HG02970 (cell line): ENCODE results near the gene ARID1B.

Source experiments
- ATAC-seq: cut with Tn5 transposase; IDR thresholded peaks from one replicate; pipeline ENCODE4 v1.9.1; 2021; ENCODE audit warnings: mild to moderate bottlenecking, moderate library complexity, moderate number of reproducible peaks; ENCODE audit not compliant: unreplicated experiment, low FRiP score

The ARID1B gene

DNA sequence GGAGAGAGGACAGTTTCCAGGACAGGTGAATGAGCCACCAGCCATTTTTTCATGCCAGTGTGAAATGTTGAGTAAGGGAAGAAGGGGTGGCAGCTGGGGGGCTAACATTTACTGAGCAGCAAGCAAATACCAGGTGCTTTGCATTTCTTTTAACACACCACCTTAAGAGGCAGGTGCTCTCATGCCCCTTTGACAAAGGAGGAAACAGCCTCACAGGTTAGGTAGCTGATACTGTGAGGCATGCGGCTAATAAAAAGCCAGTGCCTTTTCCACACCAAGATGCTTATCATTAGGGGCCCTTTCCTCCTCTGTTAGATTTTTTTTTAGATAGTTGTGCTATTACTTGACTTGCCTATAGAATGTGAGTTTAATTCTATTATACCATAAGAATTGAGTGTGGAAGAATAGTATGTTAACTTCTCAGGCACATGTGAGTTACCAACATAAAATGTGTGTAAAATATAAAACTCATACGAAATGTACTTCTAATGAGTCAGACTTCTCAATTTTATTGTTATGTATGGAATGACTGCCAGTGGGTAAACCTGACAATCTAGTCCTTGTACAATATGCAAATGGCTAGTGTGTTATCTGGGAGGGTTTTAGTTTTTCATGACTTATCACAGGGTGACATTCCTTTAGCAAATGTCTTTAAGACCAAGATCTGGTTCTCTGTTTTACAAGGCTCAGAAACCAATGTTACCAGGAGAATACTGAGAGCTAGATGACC is 286.2 kb downstream of the ARID1B start:
- ATAC-seq = no peak

DNA sequence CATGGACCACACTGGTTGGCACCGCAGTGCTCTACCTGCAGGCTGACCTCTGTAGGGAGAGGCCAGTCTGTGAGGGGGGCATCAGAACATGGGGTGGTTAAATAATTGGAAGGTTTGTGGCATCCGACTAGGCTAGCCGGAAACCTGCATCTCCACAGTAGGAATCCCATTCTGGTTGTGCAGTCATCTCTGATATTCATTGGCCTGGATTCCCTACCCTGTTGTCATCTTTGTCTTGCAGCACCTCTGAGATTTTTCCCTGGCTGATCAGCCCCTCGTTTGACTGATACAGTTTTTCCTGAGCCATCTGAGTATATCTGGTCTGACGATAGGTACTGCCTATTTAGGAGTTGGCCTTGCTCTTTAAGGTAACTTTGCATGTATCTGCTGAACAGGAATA is 286.7 kb downstream of the ARID1B start:
- ATAC-seq = no peak

DNA sequence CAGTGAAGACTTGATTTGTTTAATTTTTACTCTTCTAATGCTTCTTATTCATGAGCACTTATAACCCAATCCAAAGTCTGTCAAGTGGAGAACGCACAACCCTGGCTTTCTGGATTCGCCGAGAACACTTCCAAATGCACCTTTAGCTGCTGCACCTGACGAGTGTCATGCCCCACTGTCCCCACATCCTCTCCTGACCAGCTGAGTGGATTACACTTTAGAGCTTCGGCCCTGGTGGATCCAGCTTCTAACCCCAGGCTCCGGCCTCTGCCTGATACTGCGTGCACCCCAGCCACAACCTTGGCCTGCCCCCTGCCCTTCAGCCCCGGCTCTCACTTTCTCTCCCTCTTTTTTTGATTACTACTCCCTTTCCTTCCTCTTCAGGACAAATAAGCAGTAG is 287.3 kb downstream of the ARID1B start:
- ATAC-seq = no peak

DNA sequence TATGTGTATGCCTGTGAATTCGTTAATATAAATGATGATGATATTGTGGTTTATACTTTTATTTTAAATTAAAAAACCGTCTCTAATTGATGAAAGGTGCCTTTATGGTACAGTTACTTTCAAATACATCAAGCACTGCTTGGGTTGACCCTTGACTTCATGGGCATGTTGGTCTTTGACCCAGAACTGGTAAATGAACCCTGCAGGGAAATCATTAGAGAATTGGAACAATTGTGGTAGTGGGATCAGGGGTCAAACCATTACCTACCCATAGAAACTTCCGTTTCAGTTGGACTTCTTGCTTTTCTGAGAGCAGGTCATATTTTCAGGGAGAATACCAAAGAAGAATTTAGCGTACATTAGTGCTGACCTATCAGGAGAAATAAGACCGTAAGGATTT is 288.2 kb downstream of the ARID1B start:
- ATAC-seq = no peak

DNA sequence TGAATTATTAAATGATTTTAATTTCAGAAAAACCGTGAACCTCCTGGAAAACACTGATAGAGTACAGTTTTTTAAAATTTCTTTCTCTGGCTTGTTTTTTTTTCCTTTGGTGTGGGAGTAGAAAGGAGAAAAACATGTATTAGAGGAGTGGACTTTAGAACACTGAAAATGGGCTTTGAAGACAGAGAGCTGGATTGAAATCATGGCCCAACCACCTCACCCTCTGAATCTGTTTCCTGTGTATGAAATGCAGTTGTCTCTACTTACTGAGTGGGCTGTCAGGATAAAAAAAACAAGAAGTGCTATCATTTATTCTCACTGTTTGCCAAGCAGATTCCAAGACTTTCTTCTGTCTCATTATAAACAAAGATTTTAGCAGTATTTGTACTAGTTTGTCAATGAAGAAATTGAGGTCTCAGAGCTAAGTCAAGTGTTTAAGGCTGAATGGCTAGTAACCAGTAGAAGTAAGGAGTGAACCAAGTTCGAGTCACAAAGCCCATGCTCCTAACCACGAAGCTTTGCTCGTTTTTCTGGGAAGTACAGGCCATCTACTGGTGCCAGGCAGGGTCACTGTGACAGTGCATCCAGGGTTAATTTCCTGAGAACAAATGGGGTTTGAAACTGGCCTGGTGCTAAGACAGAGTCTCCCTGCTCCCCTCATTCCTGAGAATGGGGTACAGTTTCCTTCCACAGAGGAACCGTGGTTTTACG is 289.8 kb downstream of the ARID1B start:
- no peak for ATAC-seq

DNA sequence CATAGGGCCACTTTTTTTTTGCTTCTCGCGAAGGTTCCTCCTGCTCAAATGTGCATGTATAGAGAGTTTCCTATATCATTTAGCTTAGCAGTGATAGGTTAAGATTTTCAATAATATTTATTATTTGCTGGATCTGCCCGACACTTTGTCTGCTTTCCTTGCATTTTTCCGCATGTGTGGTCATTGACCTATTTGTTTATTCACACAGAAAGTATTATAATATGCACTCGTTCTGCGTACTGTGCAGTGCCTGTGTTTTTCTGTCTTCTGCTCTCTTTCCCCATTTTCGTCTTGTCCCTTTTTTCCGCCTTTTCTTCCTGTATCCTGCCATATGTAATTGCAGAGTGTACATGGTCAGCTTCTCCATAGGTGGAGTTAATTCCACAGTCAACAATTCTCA is 290.3 kb downstream of the ARID1B start:
- ATAC-seq = no peak

DNA sequence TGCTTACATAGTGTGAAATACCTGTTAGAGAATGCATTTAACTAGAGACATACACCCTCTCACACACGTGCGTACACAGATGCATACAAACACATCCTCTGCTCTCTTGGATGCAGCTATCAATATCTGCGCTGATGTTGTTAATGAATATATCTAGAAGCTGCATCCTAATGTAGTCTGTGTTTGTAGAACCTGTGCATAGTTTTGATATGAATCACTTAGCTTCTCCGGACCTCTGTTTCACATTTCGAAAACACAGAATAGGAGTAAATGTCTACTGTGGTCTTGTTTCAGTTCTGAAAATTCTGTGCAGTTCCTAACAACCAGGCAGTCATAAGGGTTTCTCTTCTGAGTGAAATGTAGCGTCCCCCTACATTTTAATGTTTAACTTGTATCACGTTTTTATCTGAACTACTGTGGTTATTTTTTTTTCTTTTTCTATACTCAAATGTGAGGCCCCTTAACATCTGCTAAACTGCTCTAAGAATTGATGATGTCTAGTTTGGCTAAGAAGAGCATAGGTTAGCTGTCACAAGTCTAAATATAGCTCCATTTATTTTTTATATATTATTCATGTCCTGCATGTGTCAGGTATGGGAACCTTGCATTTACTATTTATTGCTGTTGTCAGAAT is 291.6 kb downstream of the ARID1B start:
- ATAC-seq = peak; percentile 98

DNA sequence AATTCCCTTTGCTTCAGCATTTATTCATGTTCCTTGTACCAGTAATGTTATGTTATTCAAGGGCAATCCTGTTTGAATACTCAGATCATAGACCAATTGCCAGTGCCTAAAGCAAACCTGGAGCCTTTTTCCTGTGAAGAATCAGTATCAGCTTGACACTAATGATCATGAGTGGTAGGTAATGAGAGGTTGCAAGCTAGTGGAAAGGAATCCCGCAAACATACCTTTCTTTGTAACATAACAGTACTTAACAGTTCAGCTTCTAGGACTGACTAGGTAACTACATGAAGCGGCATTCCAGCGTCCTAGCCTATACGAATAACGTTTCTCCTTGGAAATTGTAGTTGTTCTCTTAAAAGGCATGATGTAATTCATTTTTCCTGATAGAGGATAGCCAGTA is 292.4 kb downstream of the ARID1B start:
- no peak for ATAC-seq

DNA sequence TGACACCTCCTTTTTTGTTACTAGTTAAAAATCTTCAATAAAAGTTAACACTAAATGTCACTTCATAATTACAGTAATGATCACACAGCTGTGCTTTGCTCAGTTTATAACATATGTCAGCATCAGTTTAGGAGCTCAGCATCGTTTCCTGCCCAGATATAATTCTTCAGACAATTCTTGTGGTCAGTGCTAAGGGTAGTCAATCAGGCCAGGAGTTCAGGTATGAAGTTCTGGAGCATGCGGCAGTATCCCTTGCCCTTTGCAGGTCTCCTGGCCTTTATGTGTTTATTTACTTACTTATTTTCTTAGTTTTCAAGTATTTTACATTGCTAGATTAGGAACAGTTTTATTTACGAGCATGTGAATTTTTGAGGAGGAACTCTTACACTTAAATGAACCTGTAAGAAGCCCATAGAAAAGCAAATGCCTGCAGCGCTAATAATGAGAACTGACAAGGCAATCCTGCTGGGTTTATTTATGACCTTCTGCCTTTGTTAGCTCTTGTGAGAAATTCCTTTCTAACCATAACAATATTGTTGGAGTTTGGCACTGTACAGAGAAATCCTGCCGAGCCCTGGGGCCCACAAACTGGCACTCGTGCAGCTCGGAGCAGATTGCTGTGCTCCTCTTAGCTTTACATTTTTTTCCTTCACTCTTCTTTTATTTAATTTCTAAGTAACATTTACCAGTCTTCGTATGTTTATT is 293.4 kb downstream of the ARID1B start:
- ATAC-seq = no peak

DNA sequence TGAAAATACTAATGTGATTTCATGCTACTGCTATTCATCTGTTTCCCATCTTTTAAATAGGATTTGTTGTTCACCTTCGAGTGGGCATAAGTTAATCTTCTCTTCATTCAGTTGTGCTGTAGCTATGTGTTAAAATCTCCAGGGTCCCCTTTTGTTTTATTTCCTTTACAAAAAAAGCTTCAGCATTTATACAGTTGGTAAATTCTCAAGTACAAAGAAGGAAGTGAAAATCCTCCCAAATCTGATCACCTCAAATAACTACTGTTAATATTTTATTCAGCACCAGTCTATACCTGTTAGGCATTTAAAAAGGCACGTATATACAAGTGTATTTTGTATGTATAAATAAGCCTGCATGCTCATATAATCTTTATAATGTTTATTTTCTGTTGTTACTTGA is 294.9 kb downstream of the ARID1B start:
- ATAC-seq = no peak

DNA sequence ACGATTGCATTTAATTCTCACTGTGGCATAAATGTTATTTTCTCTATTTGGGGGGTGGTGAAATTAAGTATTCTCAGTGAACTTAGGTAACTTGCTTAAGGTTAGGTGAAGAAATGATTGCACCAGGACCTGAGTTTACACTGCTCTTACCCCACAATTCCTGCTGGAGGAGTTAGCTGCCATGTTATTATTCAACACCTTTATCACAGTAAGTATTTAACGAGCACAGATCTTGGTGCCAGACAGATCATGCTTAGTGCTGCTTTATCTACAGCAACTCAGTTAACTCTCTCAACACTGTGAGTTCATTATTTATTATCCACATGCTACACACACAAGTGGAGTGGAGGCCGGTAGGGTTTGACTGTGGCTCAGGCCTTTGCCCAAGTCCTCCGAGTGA is 296.4 kb downstream of the ARID1B start:
- ATAC-seq = no peak

DNA sequence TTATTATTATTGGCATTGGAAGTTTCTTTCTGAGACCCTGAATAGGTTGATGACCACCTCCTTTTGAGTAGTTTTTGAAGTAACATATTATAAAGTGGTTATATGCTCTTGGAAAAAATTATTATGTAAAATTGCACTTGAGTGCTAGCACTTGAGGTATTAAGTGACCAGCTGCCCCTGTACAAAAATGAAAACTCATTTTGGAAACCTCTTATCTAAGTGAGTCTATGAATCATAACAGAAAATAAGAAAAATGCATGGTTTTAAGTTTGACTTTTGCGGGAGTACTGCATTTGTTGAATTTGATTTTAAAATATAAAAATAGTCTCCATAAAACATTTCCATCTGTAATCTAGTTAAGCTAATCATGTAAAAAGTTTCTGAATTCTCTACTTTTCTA is 297.8 kb downstream of the ARID1B start:
- ATAC-seq = no peak

DNA sequence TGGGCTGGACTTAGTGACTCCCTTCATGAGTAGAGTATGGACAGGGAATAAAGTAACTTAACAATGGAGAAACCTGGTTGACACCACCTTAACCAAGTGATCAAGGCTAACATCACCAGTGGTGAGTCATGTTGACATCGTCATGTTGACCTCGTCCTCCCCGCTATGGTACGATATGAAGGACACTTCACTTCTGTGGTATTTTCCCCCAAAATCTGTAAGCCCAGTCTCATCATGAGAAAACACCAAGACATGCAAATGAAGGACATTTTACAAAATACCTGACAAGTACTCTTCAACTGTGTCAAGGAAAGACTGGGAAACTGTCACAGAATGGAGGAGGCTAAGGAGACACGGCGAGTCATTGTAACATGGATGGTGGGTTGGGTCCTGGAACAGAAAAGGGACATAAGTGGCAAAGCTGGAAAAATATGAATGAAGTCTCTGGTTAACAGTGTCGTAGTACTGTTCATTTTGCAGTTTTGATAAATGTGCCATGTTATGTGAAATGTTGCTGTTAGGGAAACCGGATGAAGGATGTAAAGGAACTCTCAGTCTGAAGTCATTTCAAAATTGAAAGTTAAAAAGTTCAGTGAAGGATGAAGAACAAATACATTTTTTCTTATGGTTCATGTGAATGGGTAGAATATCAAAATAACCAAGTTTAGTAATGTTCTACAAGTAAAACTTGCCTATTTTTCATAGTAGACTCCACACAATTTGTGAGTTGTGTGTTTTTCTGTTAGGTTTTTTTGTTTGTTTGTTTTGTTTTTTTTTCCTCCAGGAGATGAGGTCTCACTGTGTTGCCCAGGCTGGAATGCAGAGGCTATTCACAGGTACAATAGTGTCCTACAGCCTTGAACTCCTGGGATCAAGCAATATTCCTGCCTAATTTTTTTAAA is 298.6 kb downstream of the ARID1B start:
- peak; percentile 80 for ATAC-seq

DNA sequence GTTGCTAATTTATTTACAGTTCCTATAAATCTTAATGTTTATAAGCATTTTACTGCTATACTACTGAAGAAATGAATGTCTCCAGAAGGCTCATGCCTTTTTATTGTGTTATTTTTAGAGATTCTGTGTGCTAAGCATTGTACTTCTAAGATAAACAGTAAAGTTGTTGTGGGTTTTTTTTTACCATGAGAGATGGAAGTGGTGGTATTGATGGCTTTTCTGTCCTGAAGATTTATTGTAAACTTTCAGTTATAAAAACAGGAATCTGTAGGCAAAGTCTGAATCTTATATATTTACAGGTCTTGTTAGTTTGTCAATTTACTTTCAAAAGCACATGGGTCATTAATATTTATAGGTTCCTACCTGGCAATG is 299.3 kb downstream of the ARID1B start:
- ATAC-seq = no peak

DNA sequence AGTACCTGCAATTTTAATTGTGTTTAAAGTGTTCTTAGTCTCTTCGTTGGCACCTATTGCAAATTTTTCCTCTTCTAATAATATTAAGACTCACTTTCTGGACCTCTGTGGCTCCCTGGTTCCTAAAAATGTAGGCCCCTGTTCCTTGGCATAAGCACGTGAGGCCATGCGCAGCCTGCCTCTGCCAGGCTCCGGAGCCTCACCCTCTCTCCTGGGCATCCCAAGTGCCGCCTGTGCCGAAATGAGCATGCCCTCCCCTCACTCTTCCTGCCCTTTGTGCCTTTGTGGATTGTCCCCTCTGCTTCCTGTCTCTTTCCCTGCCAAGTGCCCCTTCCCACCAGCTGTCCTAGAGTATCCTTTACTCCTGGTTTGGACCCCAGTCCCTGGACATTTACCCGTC is 300.1 kb downstream of the ARID1B start:
- ATAC-seq = no peak

DNA sequence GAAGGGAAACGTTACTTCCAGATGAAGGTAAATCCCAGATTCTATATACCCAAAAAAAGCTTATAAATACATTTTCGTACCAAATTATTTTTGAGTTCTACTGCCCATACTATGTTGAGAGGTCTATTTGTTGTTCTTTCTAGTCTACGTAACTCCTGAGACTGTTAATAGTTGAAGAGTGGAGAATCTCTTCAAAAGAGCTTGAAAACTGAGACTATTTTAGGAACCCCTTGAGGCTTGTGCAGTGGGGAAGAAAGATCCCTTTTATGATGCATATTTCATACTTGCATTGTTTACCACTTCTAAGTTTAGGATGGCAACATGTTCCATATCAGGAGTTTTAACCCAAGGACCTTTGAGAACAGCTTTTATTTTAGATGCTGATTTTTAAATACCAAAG is 301.1 kb downstream of the ARID1B start:
- no peak for ATAC-seq

DNA sequence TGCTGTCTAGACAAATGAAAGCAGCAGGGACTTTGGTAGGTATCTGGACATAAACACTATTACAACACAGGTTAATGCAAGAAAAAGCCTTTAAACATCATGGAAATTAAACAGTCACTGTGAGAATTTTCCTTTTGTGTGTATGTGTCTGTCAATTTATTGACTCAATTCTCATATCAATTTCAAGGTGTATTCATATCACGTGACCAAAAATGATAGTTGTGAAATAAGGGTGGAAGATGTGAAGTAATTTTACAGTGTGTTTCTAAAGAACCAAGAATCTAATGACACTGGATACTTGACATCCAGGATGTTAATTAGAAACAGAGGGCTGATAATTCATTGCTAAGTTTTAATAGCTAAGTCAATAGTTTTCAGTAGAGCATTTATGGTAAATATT is 302.1 kb downstream of the ARID1B start:
- ATAC-seq = no peak

DNA sequence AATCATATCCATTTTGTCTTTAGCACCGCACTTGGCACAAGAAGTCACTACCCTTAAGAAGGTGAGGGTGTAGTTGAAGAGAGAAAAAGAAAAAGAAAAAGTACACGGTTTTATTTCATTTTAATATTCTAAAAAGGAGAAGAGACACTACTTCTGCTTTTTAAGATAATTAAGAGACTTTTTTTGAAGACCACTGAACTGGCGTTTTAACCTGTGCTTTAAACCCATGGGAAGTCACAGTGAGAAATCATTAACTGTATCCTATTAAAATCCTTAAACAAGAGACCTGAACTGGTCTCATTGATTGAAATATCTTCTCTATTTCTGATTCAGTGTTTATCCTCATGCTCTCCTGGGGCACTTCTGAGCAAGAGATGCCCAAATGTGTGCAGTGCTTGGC is 302.6 kb downstream of the ARID1B start:
- ATAC-seq = no peak

DNA sequence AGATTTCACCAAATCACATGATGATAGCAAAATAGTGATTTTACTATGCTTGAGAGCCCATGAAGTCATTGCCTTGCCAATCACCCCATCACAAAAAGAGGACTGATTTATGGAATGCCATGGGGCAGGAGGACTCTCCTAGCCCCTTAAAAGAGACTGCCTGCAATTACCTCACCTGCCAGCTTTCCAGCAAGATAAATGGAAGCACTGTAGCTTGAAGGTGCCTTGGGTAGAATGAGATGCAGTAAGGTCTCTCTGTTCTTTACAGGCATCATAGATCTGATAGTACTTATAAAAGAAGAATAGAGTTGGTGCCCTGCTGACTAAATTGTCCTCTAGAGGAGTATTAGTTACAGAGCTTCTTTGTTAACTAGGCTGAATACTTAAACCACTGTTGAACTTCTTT is 303.8 kb downstream of the ARID1B start:
- ATAC-seq = no peak

DNA sequence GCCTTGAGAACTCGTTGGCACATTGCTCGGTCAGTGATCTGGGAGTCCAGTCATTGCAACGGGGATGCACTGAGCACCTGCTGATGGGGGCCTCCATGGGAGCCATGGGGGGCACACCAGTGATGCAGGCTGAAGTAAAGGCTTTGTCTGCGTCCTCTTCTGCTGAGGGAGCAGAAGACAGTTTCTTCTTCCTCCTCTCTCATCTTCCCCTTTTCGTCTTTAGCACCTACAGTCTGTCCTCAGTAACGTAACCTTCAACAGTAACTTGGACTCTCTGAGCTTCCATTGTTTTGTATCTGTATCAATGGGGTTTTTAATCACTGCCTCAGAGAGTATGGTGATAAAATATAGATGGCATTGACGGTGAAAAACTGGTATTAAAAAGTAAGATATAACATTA is 306.2 kb downstream of the ARID1B start:
- ATAC-seq = no peak
